Heart right ventricle (tissue), 16 donors: Measurements from ENCODE around the gene CCDC69. TPM values are rescaled to one million over a fixed set of nuclear protein-coding genes. Genes with fewer than 3 reads are reported as not detected.

Experiments used
- ATAC-seq, 8 donors: fragments of 200-7000 bp; cut with Tn5 transposase; one replicate each; pipeline ENCODE4 v1.9.1; 2020; ENCODE audit warnings: mild to moderate bottlenecking in 8 of 8, moderate library complexity in 8 of 8, moderate number of reproducible peaks in 1 of 8
- DNase-seq, 2 donors: peaks; one replicate each; pipeline ENCODE4 v3.0.0-alpha.2; 2020
- H3K27ac ChIP-seq, 10 donors: fragments of 200-600 bp; sonication (generic) in 2 of 10; one replicate each; pipeline versions ENCODE4 v1.5.0 to v1.8.0; 2020 to 2022; ENCODE audit warnings: mild to moderate bottlenecking in 3 of 10
- H3K27me3 ChIP-seq, 7 donors: fragments of 200-600 bp; one replicate each; pipeline ENCODE4 v1.8.0; 2021 to 2022; ENCODE audit warnings: mild to moderate bottlenecking in 2 of 7
- H3K36me3 ChIP-seq, 9 donors: fragments of 200-600 bp; sonication (generic) in 1 of 9; one replicate each; pipeline versions ENCODE4 v1.5.0 to v1.8.0; 2020 to 2022; ENCODE audit warnings: mild to moderate bottlenecking in 2 of 9
- H3K4me1 ChIP-seq, 9 donors: fragments of 200-600 bp; sonication (generic) in 1 of 9; one replicate each; pipeline versions ENCODE4 v1.5.0 to v1.8.0; 2020 to 2022; ENCODE audit warnings: mild to moderate bottlenecking in 4 of 9
- H3K4me3 ChIP-seq, 10 donors: fragments of 200-600 bp; sonication (generic) in 2 of 10; one replicate each; pipeline versions ENCODE4 v1.5.0 to v1.8.0; 2020 to 2022; ENCODE audit warnings: mild to moderate bottlenecking in 7 of 10, moderate library complexity in 2 of 10
- H3K9me3 ChIP-seq, 11 donors: fragments of 200-600 bp in 10 of 11; sonication (generic) in 2 of 11; one replicate each; pipeline versions ENCODE4 v1.5.0 to v1.8.0; 2013 to 2022; ENCODE audit warnings: mild to moderate bottlenecking in 2 of 11, control low read depth in 1 of 11, moderate library complexity in 1 of 11
- WGBS, 2 donors: extraction: QIAGEN DNeasy Blood & Tissue Kit; methylation state at CpG; one replicate each; pipeline ENCODE4 v1.1.7; 2013; ENCODE audit warnings: inconsistent platforms in 1 of 2; 5-methylcytosine and 5-hydroxymethylcytosine counted together
- intact Hi-C, 10 donors: fragments of 100-400 bp; cut with DNase I; formaldehyde crosslinking; loops; one replicate each; pipeline versions ENCODE4 v1.11.1 to v1.14.2; 2022
- polyA plus RNA-seq, 2 donors: library from polyadenylated mRNA; stranded (reverse); fragments of 200-250 nt; gene quantifications; one replicate each; pipeline ENCODE4 v1.2.3, GENCODE V29; 2013
- total RNA-seq, 10 donors: library from RNA; stranded (reverse); fragmentation: NEBNext Ultra II Directional in 3 of 10; extraction: Animal tissue kit (Norgen Biotek cat#: 25700) in 3 of 10; gene quantifications; one replicate each; pipeline versions ENCODE4 v1.2.1 to v1.2.4, GENCODE V29; 2021 to 2023
- TF ChIP-seq, protein P1 (sequence below), 9 donors: fragments of 200-600 bp; sonication (generic) in 2 of 9; IDR thresholded peaks; one replicate each; pipeline versions ENCODE4 v1.5.0 to v1.8.0; 2021 to 2022; ENCODE audit warnings: antibody characterized with exemption in 9 of 9, mild to moderate bottlenecking in 5 of 9, moderate library complexity in 1 of 9
- donor health status: Arrhythmogenic right ventricular cardiomyopathy.
- donor health status: ischemic (EF 13 %, LVEDD 7.1; RV severe dilation, severe dysfunction).
- donor health status: healthy with polysubstance abuse.
- donor health status: DM: no; HTN: yes; CAD: no.
- donor health status: DM: no; HTN: no; CAD: no.
- donor health status: ischemic (EF 25% LVEDD 6.9; RV normal size, moderate dysfunction).
- donor health status: ischemic (EF 25% LVEDD 5.7; RV mildly dilated, moderate dysfunction).
- donor health status: healthy.
- donor health status: DM: yes; HTN: yes; CAD: no.
- donor health status: Ischemic cardiomyopathy.
- donor health status: ischemic (EF 35%, LVEDD 5.7; RV mildly dilated, moderate dysfunction).
- donor health status: nonischemic (EF 11% LVEDD 7.7; RV severe dilation, severe dysfunction).
- donor health status: DM: yes; HTN: yes; CAD: no.
- donor health status: PGD.
- donor health status: ischemic (EF 29% LVEDD 5.4; RV normal size, mild dysfunction).
- donor health status: nonischemic (EF 23%, LVEDD 6.1; RV moderate dilation, normal function).

CCDC69 gene
- total and polyA plus RNA-seq, 12 donors, result 50.8 to 191 (median 104) TPM

- no peak for DNase-seq
- WGBS, 2 donors, result 65 to 66% methylated on average over 9 of the region's 9 CpGs
Measured at GRCh38 chr5:151167022-151167421, 56.9 kb downstream of the CCDC69 start.

GRCh38 chr5:151164687-151165392 is 59.1 kb downstream of the CCDC69 start:
- intact Hi-C loops, result loop anchor here (1.0 to 10.0 kb wide), 12 partner anchors 38 to 163 kb away; no protein-coding TSS in a partner anchor
- Histone ChIP-seq H3K9me3 (no peaks in the 10 kb centered on the region), H3K4me1 (peaks cover 3 to 21% (median 13%) of the 10 kb centered on the region in 9 donors), H3K36me3 (no peaks in the 10 kb centered on the region), H3K27ac (peak overlapping the region in 3 of 10 donors; percentile 3 to 12 (median 9)), H3K4me3 (no peak overlapping the region), H3K27me3 (no peaks in the 10 kb centered on the region)
- ATAC-seq (peak; percentile 82 to 94 (median 91)), DNase-seq (peak; percentile 61 to 84)
- 34 to 37% methylated on average over 8 of the region's 8 CpGs for WGBS, 2 donors
- TF ChIP-seq, protein P1, sequence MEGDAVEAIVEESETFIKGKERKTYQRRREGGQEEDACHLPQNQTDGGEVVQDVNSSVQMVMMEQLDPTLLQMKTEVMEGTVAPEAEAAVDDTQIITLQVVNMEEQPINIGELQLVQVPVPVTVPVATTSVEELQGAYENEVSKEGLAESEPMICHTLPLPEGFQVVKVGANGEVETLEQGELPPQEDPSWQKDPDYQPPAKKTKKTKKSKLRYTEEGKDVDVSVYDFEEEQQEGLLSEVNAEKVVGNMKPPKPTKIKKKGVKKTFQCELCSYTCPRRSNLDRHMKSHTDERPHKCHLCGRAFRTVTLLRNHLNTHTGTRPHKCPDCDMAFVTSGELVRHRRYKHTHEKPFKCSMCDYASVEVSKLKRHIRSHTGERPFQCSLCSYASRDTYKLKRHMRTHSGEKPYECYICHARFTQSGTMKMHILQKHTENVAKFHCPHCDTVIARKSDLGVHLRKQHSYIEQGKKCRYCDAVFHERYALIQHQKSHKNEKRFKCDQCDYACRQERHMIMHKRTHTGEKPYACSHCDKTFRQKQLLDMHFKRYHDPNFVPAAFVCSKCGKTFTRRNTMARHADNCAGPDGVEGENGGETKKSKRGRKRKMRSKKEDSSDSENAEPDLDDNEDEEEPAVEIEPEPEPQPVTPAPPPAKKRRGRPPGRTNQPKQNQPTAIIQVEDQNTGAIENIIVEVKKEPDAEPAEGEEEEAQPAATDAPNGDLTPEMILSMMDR (IDR thresholded peaks at IDR 0.05), result peak; percentile 79 to 99 (median 90)

More at GRCh38 chr5:151167022-151167421, 56.9 kb downstream of the CCDC69 start:
- Histone ChIP-seq H3K9me3 (no peaks in the 10 kb centered on the region), H3K4me3 (no peak overlapping the region), H3K27ac (no peak overlapping the region), H3K27me3 (no peaks in the 10 kb centered on the region), H3K4me1 (peaks cover 3 to 21% (median 13%) of the 10 kb centered on the region in 9 donors), H3K36me3 (no peaks in the 10 kb centered on the region)
- TF ChIP-seq, protein P1 (IDR thresholded peaks at IDR 0.05), result no peak
- no peak for ATAC-seq
- intact Hi-C loops, result loop anchor here in 6 of 10 donors (2.0 to 10.0 kb wide), 5 partner anchors 40 to 165 kb away; no protein-coding TSS in a partner anchor

- WGBS, 2 donors, result 79 to 80% methylated on average over 1 of the region's 1 CpG
- no peaks in the 10 kb centered on the region for H3K9me3 ChIP-seq
- H3K36me3 ChIP-seq, result no peaks in the 10 kb centered on the region
- intact Hi-C loops, result loop anchor here in 6 of 10 donors (1.0 to 10.0 kb wide), 5 partner anchors 35 to 110 kb away; no protein-coding TSS in a partner anchor
- H3K4me1 ChIP-seq, result peaks cover 5 to 22% (median 19%) of the 10 kb centered on the region in 9 donors
- no peak for ATAC-seq
- no peaks in the 10 kb centered on the region for H3K27me3 ChIP-seq
- H3K4me3 ChIP-seq, result no peak overlapping the region
- DNase-seq, result no peak
- TF ChIP-seq, protein P1 (IDR thresholded peaks at IDR 0.05), result no peak
- H3K27ac ChIP-seq, result no peak overlapping the region
Measured at GRCh38 chr5:151162776-151163175, 61.1 kb downstream of the CCDC69 start.

DNA sequence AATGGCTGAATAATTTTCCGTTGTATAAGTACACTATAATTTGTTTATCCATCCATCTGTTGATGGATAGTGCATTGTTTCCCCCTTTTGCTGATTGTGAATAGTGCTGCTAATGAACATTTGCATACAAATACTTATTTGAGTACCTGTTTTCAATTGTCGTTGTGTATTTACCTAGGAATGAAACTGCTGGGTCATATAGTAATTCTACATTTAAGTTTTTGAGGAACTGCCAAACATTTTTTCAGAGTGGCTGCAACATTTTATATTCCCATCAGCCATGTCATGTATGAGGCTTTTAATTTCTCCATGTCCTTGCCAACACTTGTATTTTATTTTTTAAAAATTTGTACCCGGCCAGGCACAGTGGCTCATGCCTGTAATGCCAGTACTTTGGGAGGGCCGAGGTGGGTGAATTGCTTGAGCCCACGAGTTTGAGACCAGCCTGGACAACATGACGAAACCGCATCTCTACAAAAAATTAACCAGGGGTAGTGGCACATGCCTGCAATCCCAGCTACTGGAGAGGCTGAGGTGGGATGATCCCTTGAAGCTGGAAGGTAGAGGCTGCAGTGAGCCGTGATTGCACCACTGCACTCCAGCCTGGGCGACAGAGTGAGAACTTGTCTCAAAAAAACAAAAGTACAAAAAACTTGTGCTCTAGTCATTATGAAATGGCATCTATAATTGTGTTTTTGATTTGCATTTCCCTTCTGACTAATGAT is 64.1 kb downstream of the CCDC69 start:
- Histone ChIP-seq H3K4me3 (no peak overlapping the region), H3K36me3 (no peaks in the 10 kb centered on the region), H3K27me3 (no peaks in the 10 kb centered on the region), H3K4me1 (peaks cover 19 to 41% (median 36%) of the 10 kb centered on the region in 9 donors), H3K27ac (no peak overlapping the region), H3K9me3 (no peaks in the 10 kb centered on the region)
- TF ChIP-seq, protein P1 (IDR thresholded peaks at IDR 0.05), result no peak
- WGBS, 2 donors, result 91 to 97% methylated on average over 9 of the region's 9 CpGs
- ATAC-seq (no peak), DNase-seq (no peak)
- intact Hi-C loops, result loop anchor here in 8 of 10 donors (2.0 to 10.0 kb wide), 7 partner anchors 33 to 153 kb away; no protein-coding TSS in a partner anchor
